HL-60 (cell line): ENCODE results near the gene ARMH1.

Experiments used
- DNase-seq, 2 experiments: peaks; one replicate each; pipeline ENCODE4 v3.0.0-alpha.2; 2010 to 2020; ENCODE audit warnings: low read depth in 1 of 2, low spot score in 1 of 2
- H3K27ac ChIP-seq: fragments of 250-450 bp; sonication (Bioruptor Pico); replicated peaks from 2 replicates; pipeline ENCODE4 v1.5.1; 2020; ENCODE audit warnings: mild to moderate bottlenecking, moderate library complexity
- H3K27me3 ChIP-seq: fragments of 250-450 bp; sonication (Bioruptor Pico); 2 replicates; pipeline ENCODE4 v1.5.1; 2021; ENCODE audit warnings: mild to moderate bottlenecking, moderate library complexity; ENCODE audit not compliant: insufficient read depth, poor library complexity, severe bottlenecking
- H3K4me3 ChIP-seq: replicated peaks from 2 replicates; pipeline ENCODE4 v1.5.1; 2011; ENCODE audit warnings: mild to moderate bottlenecking, control low read depth, low read length; ENCODE audit not compliant: insufficient read depth
- GABPA ChIP-seq: IDR thresholded peaks from 2 replicates; pipeline ENCODE4 v1.6.1; 2012; ENCODE audit warnings: low read depth
- POLR2AphosphoS5 ChIP-seq: IDR thresholded peaks from 2 replicates; pipeline ENCODE4 v1.6.1; 2012; ENCODE audit warnings: low read depth
- SPI1 ChIP-seq: IDR thresholded peaks from 2 replicates; pipeline ENCODE4 v1.6.1; 2012; ENCODE audit warnings: low read depth, mild to moderate bottlenecking, borderline replicate concordance
- TF ChIP-seq, protein P1 (sequence below): IDR thresholded peaks from 2 replicates; pipeline ENCODE4 v1.6.1; 2012; ENCODE audit warnings: low read depth; ENCODE audit not compliant: insufficient replicate concordance
- TF ChIP-seq, protein P2 (sequence below): IDR thresholded peaks from one replicate; pipeline ENCODE4 v1.5.1; 2011; ENCODE audit warnings: low read length, control low read depth, inconsistent platforms; ENCODE audit not compliant: insufficient read depth

Gene ARMH1

GRCh38 chr1:44677201-44677766 is 2.8 kb downstream of the ARMH1 start:
- Histone ChIP-seq H3K27me3 (no peaks in the 10 kb centered on the region), H3K4me3 (no peak overlapping the region), H3K27ac (peak overlapping the region; percentile 54)
- peak; percentile 49 to 88 for DNase-seq
- TF ChIP-seq, protein P1, sequence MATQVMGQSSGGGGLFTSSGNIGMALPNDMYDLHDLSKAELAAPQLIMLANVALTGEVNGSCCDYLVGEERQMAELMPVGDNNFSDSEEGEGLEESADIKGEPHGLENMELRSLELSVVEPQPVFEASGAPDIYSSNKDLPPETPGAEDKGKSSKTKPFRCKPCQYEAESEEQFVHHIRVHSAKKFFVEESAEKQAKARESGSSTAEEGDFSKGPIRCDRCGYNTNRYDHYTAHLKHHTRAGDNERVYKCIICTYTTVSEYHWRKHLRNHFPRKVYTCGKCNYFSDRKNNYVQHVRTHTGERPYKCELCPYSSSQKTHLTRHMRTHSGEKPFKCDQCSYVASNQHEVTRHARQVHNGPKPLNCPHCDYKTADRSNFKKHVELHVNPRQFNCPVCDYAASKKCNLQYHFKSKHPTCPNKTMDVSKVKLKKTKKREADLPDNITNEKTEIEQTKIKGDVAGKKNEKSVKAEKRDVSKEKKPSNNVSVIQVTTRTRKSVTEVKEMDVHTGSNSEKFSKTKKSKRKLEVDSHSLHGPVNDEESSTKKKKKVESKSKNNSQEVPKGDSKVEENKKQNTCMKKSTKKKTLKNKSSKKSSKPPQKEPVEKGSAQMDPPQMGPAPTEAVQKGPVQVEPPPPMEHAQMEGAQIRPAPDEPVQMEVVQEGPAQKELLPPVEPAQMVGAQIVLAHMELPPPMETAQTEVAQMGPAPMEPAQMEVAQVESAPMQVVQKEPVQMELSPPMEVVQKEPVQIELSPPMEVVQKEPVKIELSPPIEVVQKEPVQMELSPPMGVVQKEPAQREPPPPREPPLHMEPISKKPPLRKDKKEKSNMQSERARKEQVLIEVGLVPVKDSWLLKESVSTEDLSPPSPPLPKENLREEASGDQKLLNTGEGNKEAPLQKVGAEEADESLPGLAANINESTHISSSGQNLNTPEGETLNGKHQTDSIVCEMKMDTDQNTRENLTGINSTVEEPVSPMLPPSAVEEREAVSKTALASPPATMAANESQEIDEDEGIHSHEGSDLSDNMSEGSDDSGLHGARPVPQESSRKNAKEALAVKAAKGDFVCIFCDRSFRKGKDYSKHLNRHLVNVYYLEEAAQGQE = no peak
- no peak for TF ChIP-seq GABPA
- TF ChIP-seq SPI1 = no peak
- TF ChIP-seq, protein P2, sequence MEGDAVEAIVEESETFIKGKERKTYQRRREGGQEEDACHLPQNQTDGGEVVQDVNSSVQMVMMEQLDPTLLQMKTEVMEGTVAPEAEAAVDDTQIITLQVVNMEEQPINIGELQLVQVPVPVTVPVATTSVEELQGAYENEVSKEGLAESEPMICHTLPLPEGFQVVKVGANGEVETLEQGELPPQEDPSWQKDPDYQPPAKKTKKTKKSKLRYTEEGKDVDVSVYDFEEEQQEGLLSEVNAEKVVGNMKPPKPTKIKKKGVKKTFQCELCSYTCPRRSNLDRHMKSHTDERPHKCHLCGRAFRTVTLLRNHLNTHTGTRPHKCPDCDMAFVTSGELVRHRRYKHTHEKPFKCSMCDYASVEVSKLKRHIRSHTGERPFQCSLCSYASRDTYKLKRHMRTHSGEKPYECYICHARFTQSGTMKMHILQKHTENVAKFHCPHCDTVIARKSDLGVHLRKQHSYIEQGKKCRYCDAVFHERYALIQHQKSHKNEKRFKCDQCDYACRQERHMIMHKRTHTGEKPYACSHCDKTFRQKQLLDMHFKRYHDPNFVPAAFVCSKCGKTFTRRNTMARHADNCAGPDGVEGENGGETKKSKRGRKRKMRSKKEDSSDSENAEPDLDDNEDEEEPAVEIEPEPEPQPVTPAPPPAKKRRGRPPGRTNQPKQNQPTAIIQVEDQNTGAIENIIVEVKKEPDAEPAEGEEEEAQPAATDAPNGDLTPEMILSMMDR = peak; percentile 66

GRCh38 chr1:44678120-44678519 is 3.6 kb downstream of the ARMH1 start:
- DNase-seq = no peak
- no peak overlapping the region for H3K27ac ChIP-seq
- TF ChIP-seq GABPA = no peak
- H3K27me3 ChIP-seq = no peaks in the 10 kb centered on the region
- no peak overlapping the region for H3K4me3 ChIP-seq

DNA sequence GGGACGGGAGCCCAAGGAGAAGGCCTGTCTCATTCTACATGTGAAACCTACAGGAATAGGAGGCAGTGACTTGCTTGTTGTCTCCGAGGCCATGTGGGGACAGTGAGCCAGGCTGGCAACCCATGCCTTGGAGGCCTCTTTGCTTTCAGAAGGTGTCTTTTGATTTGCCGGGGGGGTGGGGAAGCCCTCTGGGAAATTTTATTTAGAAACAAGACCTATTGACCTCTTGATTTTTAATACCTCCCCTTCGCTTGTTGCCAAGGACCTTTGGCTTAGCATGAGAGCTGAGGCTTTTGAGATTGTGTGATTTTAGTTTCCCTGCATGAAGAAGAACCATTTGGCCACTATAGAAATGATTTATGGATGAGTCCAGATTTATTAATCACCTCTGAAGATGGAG is 4.1 kb downstream of the ARMH1 start:
- no peak for DNase-seq
- Histone ChIP-seq H3K27ac (no peak overlapping the region), H3K4me3 (no peak overlapping the region), H3K27me3 (no peaks in the 10 kb centered on the region)
- no peak for TF ChIP-seq POLR2AphosphoS5
- TF ChIP-seq, protein P2 = no peak
- TF ChIP-seq GABPA = no peak
- TF ChIP-seq, protein P1 = no peak
- no peak for TF ChIP-seq SPI1

GRCh38 chr1:44679468-44679867 is 5.0 kb downstream of the ARMH1 start:
- TF ChIP-seq, protein P2 = no peak
- no peak for TF ChIP-seq GABPA
- no peak for TF ChIP-seq POLR2AphosphoS5
- TF ChIP-seq SPI1 = no peak
- TF ChIP-seq, protein P1 = no peak
- no peak overlapping the region for H3K4me3 ChIP-seq
- DNase-seq = no peak
- no peaks in the 10 kb centered on the region for H3K27me3 ChIP-seq
- H3K27ac ChIP-seq = no peak overlapping the region
